Loucy (cell line): ENCODE results near the gene NME1.
"Not testable (repeated sequence)": the region's sequence is repeated elsewhere in the genome, so short reads cannot be mapped to it uniquely, and the experiment has no call there.

Experiments
- H2AFZ ChIP-seq: fragments of 200-600 bp; sonication (generic); 2 replicates; pipeline ENCODE4 v1.6.0; 2016; ENCODE audit warnings: antibody characterized with exemption, mild to moderate bottlenecking, low read length, moderate library complexity
- H3F3A ChIP-seq: fragments of 200-600 bp; 2 replicates; pipeline ENCODE4 v1.6.0; 2016; ENCODE audit warnings: antibody characterized with exemption, low read depth, mild to moderate bottlenecking
- H3K27me3 ChIP-seq: fragments of 200-600 bp; sonication (generic); 2 replicates; pipeline ENCODE4 v1.6.1; 2014; ENCODE audit warnings: low read length, mild to moderate bottlenecking; ENCODE audit not compliant: insufficient read depth, poor library complexity, severe bottlenecking
- H3K36me3 ChIP-seq: fragments of 200-600 bp; sonication (generic); 2 replicates; pipeline ENCODE4 v1.6.1; 2016; ENCODE audit warnings: low read length; ENCODE audit not compliant: insufficient read depth
- H3K4me1 ChIP-seq: fragments of 200-600 bp; sonication (generic); 2 replicates; pipeline ENCODE4 v1.5.1; 2014; ENCODE audit warnings: low read length, mild to moderate bottlenecking; ENCODE audit not compliant: insufficient read depth, poor library complexity, severe bottlenecking
- H3K4me2 ChIP-seq: fragments of 200-600 bp; sonication (generic); 2 replicates; pipeline ENCODE4 v1.6.0; 2014; ENCODE audit warnings: antibody characterized with exemption, low read length, low read depth, mild to moderate bottlenecking; ENCODE audit not compliant: poor library complexity, severe bottlenecking
- H3K4me3 ChIP-seq: fragments of 200-600 bp; sonication (generic); 2 replicates; pipeline ENCODE4 v1.5.1; 2014; ENCODE audit warnings: low read length, mild to moderate bottlenecking, mixed read lengths; ENCODE audit not compliant: poor library complexity, severe bottlenecking
- H3K79me2 ChIP-seq: fragments of 200-600 bp; sonication (generic); 2 replicates; pipeline ENCODE4 v1.6.1; 2014; ENCODE audit warnings: low read length; ENCODE audit not compliant: insufficient read depth
- H3K9ac ChIP-seq: fragments of 200-600 bp; sonication (generic); 2 replicates; pipeline ENCODE4 v1.6.0; 2014; ENCODE audit warnings: mild to moderate bottlenecking, low read depth, low read length, moderate library complexity; ENCODE audit not compliant: poor library complexity, severe bottlenecking
- H3K9me2 ChIP-seq: fragments of 200-600 bp; sonication (generic); replicated peaks from 2 replicates; pipeline ENCODE4 v1.6.1; 2016; ENCODE audit warnings: low read depth, low read length, mixed read lengths
- H3K9me3 ChIP-seq: fragments of 200-600 bp; sonication (generic); 2 replicates; pipeline ENCODE4 v1.6.1; 2014; ENCODE audit warnings: mild to moderate bottlenecking, antibody characterized with exemption, low read length, low read depth; ENCODE audit not compliant: insufficient read depth
- H4K20me1 ChIP-seq: fragments of 200-600 bp; sonication (generic); 2 replicates; pipeline ENCODE4 v1.6.0; 2014; ENCODE audit warnings: antibody characterized with exemption, low read length, mild to moderate bottlenecking; ENCODE audit not compliant: insufficient read depth, poor library complexity, severe bottlenecking
- EZH2phosphoT487 ChIP-seq: fragments of 200-600 bp; IDR thresholded peaks from 2 replicates; pipeline ENCODE4 v1.6.1; 2018; ENCODE audit warnings: antibody characterized with exemption, mild to moderate bottlenecking, moderate library complexity, borderline replicate concordance
- TF ChIP-seq, protein P1 (sequence below): fragments of 200-600 bp; sonication (generic); conservative IDR thresholded peaks from 2 replicates; pipeline ENCODE4 v1.5.1; 2014; ENCODE audit warnings: mild to moderate bottlenecking, antibody characterized with exemption, low read length

Gene NME1

DNA sequence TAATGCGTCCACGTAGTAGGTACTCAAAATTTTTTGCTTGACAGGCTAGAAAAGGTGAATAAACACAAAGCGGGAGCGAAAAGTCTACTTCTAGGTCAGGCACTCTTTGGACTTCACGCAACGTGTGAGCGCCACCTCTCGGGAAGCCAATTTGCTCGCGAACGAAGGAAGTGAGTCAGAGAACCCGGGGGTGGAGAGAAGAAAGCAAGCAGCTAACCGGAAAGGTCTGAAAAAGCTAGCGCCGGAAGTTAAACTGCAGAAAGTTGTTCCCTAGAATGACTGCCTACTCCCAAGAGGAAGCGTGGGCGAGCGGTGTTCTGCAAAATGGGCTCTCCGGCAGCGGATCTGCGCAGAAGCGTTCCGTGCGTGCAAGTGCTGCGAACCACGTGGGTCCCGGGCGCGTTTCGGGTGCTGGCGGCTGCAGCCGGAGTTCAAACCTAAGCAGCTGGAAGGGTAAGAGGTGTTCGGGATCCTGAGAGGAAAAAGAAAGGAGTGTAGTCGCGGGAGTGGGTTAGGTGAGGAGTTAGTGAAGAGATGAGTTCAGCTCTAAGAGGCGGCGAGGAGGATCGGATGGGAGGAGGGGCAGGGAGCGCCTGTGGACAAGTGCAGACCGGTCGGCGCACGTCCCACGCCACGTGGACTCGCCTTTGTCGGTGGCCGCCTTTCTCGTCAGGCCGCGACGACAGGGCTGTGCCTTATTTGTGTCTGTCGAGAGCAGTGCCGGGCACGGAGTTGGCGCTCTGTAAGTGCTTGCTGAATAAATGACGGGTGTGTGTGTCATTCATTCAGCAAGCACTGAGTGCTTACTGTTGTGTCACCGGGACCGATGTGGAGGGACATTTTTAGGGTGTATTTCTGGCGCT, at the start of gene NME1:
TSS of gene NME1 (plus strand) at position 350 of the 863 bp plus-strand sequence. CDS start 2,096 bp downstream, outside the sequence.
- no peaks in the 10 kb centered on the region for H3K9me3 ChIP-seq
- peak within 1 kb of the TSS; percentile 98 for H3K9ac ChIP-seq
- H4K20me1 ChIP-seq, result peaks cover 3% of the 10 kb centered on the region
- H3K9me2 ChIP-seq, result no peaks in the 10 kb centered on the region
- peak within 1 kb of the TSS; percentile 98 for H3K4me3 ChIP-seq
- peak within 1 kb of the TSS; percentile 98 for H2AFZ ChIP-seq
- TF ChIP-seq EZH2phosphoT487, result no peak
- TF ChIP-seq, protein P1, sequence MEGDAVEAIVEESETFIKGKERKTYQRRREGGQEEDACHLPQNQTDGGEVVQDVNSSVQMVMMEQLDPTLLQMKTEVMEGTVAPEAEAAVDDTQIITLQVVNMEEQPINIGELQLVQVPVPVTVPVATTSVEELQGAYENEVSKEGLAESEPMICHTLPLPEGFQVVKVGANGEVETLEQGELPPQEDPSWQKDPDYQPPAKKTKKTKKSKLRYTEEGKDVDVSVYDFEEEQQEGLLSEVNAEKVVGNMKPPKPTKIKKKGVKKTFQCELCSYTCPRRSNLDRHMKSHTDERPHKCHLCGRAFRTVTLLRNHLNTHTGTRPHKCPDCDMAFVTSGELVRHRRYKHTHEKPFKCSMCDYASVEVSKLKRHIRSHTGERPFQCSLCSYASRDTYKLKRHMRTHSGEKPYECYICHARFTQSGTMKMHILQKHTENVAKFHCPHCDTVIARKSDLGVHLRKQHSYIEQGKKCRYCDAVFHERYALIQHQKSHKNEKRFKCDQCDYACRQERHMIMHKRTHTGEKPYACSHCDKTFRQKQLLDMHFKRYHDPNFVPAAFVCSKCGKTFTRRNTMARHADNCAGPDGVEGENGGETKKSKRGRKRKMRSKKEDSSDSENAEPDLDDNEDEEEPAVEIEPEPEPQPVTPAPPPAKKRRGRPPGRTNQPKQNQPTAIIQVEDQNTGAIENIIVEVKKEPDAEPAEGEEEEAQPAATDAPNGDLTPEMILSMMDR, result peak; percentile 95
- no peaks in the 10 kb centered on the region for H3F3A ChIP-seq
- H3K4me1 ChIP-seq, result peaks cover 33% of the 10 kb centered on the region
- peaks cover 50% of the 10 kb centered on the region for H3K79me2 ChIP-seq
- H3K36me3 ChIP-seq, result peaks cover 11% of the 10 kb centered on the region; the same call in 1 of the 2 replicates
- H3K27me3 ChIP-seq, result no peaks in the 10 kb centered on the region
- H3K4me2 ChIP-seq, result peak within 1 kb of the TSS; percentile 99

DNA sequence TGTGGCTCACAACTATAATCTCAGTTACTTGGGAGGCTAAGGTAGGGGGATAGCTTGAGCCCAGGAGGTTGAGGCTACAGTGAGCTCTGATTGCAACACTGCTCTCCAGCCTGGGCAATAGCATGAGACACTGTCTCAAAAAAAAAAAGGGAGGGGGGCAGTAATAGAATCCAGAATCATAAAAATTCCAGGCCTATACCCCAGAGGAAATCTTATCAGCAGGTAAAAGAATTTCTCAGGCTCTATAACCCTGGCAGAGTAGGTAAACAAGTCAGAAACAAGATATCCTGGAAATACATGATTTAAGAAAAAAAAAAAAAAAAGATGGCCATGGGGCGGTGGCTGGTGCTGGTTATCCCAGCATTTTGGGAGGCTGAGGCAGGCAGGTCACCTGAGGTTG, 45.6 kb upstream of the NME1 start:
- TF ChIP-seq, protein P1, result no peak
- no peak for TF ChIP-seq EZH2phosphoT487
- no peaks in the 10 kb centered on the region for H3K9me2 ChIP-seq
- no peak overlapping the region for H2AFZ ChIP-seq
- H3K9me3 ChIP-seq, result no peaks in the 10 kb centered on the region
- H3K4me1 ChIP-seq, result peaks cover 9% of the 10 kb centered on the region
- H3K27me3 ChIP-seq, result no peaks in the 10 kb centered on the region
- H3K4me3 ChIP-seq, result no peak overlapping the region
- H4K20me1 ChIP-seq, result peaks cover 36% of the 10 kb centered on the region
- H3K79me2 ChIP-seq, result peaks cover 85% of the 10 kb centered on the region
- H3K36me3 ChIP-seq, result peaks cover 3% of the 10 kb centered on the region; the same call in 1 of the 2 replicates
- no peak overlapping the region for H3K9ac ChIP-seq
- no peak overlapping the region for H3K4me2 ChIP-seq
- no peaks in the 10 kb centered on the region for H3F3A ChIP-seq

DNA sequence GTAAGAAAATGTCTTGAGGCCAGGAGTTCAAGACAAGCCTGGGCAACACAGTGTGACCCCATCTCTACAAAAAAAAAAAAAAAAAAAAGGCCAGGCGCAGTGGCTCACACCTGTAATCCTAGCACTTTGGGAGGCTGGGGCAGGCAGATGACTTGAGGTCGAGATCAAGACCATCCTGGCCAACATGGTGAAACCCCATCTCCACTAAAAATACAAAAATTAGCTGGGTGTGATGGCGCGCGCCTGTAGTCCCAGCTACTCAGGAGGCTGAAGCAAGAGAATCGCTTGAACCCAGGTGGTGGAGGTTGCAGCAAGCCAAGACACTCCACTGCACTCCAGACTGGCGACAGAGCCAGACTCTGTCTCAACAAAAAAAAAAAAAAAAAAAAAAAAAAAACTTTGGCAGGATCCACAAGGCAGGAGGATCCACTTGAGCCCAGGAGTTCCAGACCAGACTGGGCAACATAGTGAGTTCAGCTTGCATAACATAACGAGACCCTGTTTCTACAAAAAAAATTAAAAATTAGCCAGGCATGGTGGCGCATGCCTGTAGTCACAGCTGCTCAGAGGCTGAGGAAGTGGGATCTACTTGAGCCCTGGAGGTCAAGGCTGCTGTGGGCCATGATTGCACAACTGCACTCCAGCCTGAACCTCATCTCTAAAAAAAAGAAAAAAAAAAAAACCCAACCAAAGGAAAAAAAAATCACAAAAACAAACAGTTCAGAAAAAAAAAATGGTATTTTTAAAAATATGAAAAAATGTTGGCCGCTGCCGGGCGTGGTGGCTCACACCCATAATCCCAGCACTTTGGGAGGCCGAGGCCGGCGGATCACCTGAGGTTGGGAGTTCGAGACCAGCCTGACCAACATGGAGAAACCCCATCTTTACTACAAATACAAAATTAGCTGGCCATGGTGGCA, 40.8 kb upstream of the NME1 start:
- H3K9me2 ChIP-seq, H3K9me3 ChIP-seq, H2AFZ ChIP-seq, H3K36me3 ChIP-seq, H3K4me3 ChIP-seq, H3F3A ChIP-seq, H3K9ac ChIP-seq, H3K27me3 ChIP-seq: not testable (repeated sequence)
- Histone ChIP-seq H3K4me1 (peaks cover 20% of the 10 kb centered on the region), H4K20me1 (peaks cover 60% of the 10 kb centered on the region), H3K4me2 (peak overlapping the region; percentile 7), H3K79me2 (peaks cover 94% of the 10 kb centered on the region)
